ENCODE data around the gene KRT5. TPM values are rescaled to one million over a fixed set of nuclear protein-coding genes. Genes with fewer than 3 reads are reported as not detected.

The KRT5 gene
- total and polyA plus RNA-seq, 10 donors = 0.23 to 1.9 (median 0.96) TPM; not detected in 3

DNA sequence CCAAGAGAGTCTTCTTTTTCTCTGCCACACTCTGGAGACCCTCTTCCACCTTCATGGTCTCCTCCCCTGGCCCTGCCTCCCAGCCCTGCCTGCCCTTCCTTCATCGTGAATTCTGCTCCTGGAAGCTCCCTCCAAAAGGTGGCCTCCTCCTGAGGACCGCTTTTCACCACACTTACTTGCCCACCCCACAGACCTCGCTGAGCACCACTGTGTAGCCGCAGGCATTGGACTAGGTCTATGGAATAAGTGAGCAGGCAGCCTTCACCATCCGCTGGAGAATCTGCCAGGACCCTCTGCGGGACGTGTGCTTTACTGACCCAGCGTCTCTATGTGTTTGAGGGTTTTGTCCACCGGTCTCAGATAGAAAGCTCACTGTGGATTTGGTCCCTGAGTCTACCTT, 9.7 kb upstream of the KRT5 start:
- H3K36me3 ChIP-seq = no peaks in the 10 kb centered on the region
- TF ChIP-seq, protein P1, sequence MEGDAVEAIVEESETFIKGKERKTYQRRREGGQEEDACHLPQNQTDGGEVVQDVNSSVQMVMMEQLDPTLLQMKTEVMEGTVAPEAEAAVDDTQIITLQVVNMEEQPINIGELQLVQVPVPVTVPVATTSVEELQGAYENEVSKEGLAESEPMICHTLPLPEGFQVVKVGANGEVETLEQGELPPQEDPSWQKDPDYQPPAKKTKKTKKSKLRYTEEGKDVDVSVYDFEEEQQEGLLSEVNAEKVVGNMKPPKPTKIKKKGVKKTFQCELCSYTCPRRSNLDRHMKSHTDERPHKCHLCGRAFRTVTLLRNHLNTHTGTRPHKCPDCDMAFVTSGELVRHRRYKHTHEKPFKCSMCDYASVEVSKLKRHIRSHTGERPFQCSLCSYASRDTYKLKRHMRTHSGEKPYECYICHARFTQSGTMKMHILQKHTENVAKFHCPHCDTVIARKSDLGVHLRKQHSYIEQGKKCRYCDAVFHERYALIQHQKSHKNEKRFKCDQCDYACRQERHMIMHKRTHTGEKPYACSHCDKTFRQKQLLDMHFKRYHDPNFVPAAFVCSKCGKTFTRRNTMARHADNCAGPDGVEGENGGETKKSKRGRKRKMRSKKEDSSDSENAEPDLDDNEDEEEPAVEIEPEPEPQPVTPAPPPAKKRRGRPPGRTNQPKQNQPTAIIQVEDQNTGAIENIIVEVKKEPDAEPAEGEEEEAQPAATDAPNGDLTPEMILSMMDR (IDR thresholded peaks at IDR 0.05 in 8 of 11, conservative IDR thresholded peaks at IDR 0.05 in 3 of 11) = no peak
- TF ChIP-seq POLR2AphosphoS5 (IDR thresholded peaks at IDR 0.05) (no peak), POLR2A (IDR thresholded peaks at IDR 0.05) (no peak)
- peaks cover 0 to 12% (median 0%) of the 10 kb centered on the region in 6 donors for H3K4me1 ChIP-seq
- H3K9me3 ChIP-seq = no peaks in the 10 kb centered on the region
- H3K4me3 ChIP-seq = no peak overlapping the region
- H3K27ac ChIP-seq = no peak overlapping the region
- intact Hi-C loops (cut with DNase I; ENCODE audit: low total_unique reads) = no loop called here
- peak; percentile 54 for DNase-seq
- H3K27me3 ChIP-seq (replicated peaks in 1 of 7) = no peaks in the 10 kb centered on the region
- WGBS, 5 donors = 84 to 96% (median 94%) methylated on average over 9 of the region's 9 CpGs

DNA sequence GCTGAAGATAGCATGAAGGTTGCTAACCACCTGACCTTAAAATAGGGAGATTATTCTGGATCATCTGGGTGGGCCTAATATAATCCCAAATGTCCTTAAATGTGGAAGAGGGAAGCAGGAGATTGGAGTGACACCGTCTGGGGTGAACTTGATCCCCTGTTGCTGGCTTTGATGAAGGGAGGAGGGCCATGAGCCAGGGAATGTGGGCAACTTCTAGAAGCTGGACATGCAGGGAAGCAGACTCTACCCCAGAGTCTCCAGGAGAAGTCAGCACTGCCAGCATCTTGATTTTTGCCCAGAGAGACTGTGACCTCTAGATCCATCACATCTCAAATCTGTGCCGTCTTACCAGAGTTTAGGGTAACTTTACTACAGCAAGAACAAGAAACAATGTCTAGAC, 9.2 kb upstream of the KRT5 start:
- 83 to 98% (median 89%) methylated on average over 2 of the region's 2 CpGs for WGBS, 5 donors
- intact Hi-C loops (cut with DNase I; ENCODE audit: low total_unique reads) = no loop called here
- no peak for TF ChIP-seq POLR2A (IDR thresholded peaks at IDR 0.05)
- TF ChIP-seq, protein P1 (IDR thresholded peaks at IDR 0.05 in 8 of 11, conservative IDR thresholded peaks at IDR 0.05 in 3 of 11) = no peak
- no peak for TF ChIP-seq POLR2AphosphoS5 (IDR thresholded peaks at IDR 0.05)

DNA sequence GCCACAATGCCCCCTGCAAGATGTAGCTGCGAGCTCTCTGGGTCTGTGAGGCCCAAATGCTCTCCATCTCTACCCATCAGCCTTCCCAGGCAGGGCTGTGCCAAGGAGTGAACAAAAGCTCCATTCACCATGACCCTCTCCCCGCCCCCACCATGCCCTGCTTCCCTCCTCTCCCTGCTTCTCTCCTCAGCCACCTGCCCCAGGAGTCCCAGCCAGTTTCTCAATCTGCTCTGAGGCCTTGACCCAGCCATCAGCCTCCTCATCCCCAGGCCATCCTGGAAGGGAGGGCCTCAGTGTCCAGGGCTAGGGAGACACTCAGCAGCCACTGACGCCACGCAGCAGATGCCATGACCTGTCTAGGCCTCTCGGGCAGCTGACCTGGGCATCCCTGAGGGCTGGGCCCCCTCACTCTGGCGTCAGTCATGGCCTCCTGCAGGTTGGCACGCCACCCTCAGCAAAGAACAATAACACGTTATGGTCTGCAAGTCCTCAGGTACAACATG, 8.5 kb upstream of the KRT5 start:
- Histone ChIP-seq H3K36me3 (no peaks in the 10 kb centered on the region), H3K4me1 (peaks cover 0 to 12% (median 0%) of the 10 kb centered on the region in 6 donors), H3K9me3 (no peaks in the 10 kb centered on the region), H3K27ac (no peak overlapping the region), H3K4me3 (no peak overlapping the region), H3K27me3 (replicated peaks in 1 of 7) (peaks cover 0 to 2% (median 0%) of the 10 kb centered on the region in 7 donors)
- intact Hi-C loops (cut with DNase I; ENCODE audit: low total_unique reads) = no loop called here
- WGBS, 5 donors = 79 to 92% (median 85%) methylated on average over 8 of the region's 8 CpGs
- no peak for TF ChIP-seq POLR2AphosphoS5 (IDR thresholded peaks at IDR 0.05)
- no peak for TF ChIP-seq POLR2A (IDR thresholded peaks at IDR 0.05)
- TF ChIP-seq, protein P1 (IDR thresholded peaks at IDR 0.05 in 8 of 11, conservative IDR thresholded peaks at IDR 0.05 in 3 of 11) = no peak
- no peak for DNase-seq

More for the DNA sequence above, 9.2 kb upstream of the KRT5 start:
- no peaks in the 10 kb centered on the region for H3K27me3 ChIP-seq (replicated peaks in 1 of 7)
- H3K36me3 ChIP-seq = no peaks in the 10 kb centered on the region
- no peak overlapping the region for H3K27ac ChIP-seq
- no peak overlapping the region for H3K4me3 ChIP-seq
- no peak for DNase-seq
- H3K9me3 ChIP-seq = no peaks in the 10 kb centered on the region
- H3K4me1 ChIP-seq = peaks cover 0 to 12% (median 0%) of the 10 kb centered on the region in 6 donors

DNA sequence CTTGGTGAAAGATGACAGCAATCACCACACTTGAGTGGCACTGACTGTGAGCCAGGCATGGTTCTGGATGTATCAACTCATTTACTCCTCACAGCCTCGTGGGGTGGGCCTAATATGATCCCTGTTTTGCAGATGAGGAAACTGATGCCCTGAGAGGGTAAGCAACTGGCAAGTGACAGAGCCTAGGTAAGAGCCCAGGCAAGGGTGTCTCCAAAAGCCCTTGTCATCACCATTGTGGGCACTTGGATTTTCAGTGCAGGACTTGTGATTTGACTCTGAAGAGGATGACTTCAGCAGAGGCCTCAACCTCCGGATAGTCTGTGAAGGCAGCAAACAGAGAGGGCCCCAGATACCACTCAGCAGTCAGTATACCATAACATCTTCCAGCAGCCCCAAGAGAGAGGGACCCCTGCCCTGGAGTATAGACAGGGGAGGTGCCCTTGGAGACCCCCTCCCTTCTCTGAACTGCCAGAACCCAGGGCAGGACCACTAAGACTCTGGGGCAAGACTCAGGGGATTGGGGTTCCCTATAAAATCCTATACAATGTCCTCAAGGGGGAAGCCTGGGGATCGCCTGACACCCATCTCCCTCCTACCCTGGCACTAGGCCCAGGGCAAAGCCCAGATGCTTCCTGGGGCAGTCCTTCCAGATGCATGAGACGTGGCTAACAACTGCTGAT, 7.1 kb upstream of the KRT5 start:
- intact Hi-C loops (cut with DNase I; ENCODE audit: low total_unique reads) = no loop called here
- Histone ChIP-seq H3K36me3 (no peaks in the 10 kb centered on the region), H3K27me3 (replicated peaks in 1 of 7) (peaks cover 0 to 10% (median 0%) of the 10 kb centered on the region in 7 donors), H3K27ac (no peak overlapping the region), H3K9me3 (no peaks in the 10 kb centered on the region), H3K4me1 (peaks cover 0 to 6% (median 0%) of the 10 kb centered on the region in 6 donors), H3K4me3 (no peak overlapping the region)
- no peak for DNase-seq
- 40 to 71% (median 62%) methylated on average over 4 of the region's 4 CpGs for WGBS, 5 donors
- TF ChIP-seq POLR2A (IDR thresholded peaks at IDR 0.05) = no peak

Measured in spleen (tissue), 11 donors.